ENCODE data around the gene BTBD3. TPM values are rescaled to one million over a fixed set of nuclear protein-coding genes. Genes with fewer than 3 reads are reported as not detected.

The BTBD3 gene
- polyA plus RNA-seq (2012; ENCODE audit: insufficient read depth, insufficient read length, low read depth) = 32.3 TPM

GRCh38 chr20:11917663-11918062 is at the start of gene BTBD3:
TSS of gene BTBD3 (plus strand) at chr20:11917893. CDS start at chr20:11918276, 383 bp downstream.
- Histone ChIP-seq H3K9me3 (no peaks in the 10 kb centered on the region), H3K4me3 (ENCODE audit: low read depth, low read length) (no peak within 1 kb of the TSS), H3K27me3 (no peaks in the 10 kb centered on the region), H3K4me1 (no peaks in the 10 kb centered on the region), H3K36me3 (no peaks in the 10 kb centered on the region)
- DNase-seq = peak; percentile 35
- TF ChIP-seq, protein P1, sequence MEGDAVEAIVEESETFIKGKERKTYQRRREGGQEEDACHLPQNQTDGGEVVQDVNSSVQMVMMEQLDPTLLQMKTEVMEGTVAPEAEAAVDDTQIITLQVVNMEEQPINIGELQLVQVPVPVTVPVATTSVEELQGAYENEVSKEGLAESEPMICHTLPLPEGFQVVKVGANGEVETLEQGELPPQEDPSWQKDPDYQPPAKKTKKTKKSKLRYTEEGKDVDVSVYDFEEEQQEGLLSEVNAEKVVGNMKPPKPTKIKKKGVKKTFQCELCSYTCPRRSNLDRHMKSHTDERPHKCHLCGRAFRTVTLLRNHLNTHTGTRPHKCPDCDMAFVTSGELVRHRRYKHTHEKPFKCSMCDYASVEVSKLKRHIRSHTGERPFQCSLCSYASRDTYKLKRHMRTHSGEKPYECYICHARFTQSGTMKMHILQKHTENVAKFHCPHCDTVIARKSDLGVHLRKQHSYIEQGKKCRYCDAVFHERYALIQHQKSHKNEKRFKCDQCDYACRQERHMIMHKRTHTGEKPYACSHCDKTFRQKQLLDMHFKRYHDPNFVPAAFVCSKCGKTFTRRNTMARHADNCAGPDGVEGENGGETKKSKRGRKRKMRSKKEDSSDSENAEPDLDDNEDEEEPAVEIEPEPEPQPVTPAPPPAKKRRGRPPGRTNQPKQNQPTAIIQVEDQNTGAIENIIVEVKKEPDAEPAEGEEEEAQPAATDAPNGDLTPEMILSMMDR (IDR thresholded peaks at IDR 0.05; ENCODE audit: low read depth, low read length) = no peak

DNA sequence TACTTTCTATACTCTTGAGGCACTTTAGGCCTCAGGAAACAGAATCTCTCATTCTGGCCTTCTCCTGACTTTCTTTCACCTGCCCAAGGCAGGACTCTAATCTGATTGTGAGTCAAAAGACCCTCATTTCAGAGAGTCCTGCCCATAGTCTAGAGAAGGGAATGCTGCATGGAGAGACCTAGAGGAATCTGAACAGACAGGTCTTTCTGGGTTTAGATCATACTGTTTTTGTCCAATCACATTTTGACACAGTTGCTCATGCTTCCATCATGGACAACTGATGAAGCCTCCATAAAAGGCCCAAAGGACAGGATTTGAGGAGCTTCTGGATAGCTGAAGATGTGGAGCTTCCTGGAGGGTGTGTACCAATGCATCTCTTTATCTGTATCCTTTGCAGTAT is 48.1 kb upstream of the BTBD3 start:
- Histone ChIP-seq H3K36me3 (no peaks in the 10 kb centered on the region), H3K4me3 (ENCODE audit: low read depth, low read length) (no peak overlapping the region), H3K27me3 (no peaks in the 10 kb centered on the region), H3K4me1 (no peaks in the 10 kb centered on the region), H3K9me3 (no peaks in the 10 kb centered on the region)
- no peak for DNase-seq
- TF ChIP-seq, protein P1 (IDR thresholded peaks at IDR 0.05; ENCODE audit: low read depth, low read length) = no peak

DNA sequence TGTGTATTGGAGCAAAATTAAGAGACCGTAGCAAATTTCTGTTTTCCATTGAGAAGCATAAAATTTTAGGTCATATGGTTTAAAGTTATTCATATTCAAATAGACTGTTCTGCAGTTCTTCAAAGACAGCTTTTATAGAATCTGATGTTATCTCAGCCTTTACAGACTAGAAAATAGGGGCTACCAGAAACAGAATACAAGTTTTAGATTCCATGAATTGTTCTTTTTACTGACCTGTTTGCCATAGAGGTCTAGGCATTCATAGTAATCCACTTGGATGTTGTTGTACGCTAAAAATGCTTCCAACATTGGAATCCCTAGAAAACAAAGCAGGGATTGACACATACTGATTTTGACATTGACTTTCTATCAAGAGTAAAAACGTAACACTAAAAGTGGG is 47.3 kb upstream of the BTBD3 start:
- TF ChIP-seq, protein P1 (IDR thresholded peaks at IDR 0.05; ENCODE audit: low read depth, low read length) = no peak
- Histone ChIP-seq H3K4me1 (no peaks in the 10 kb centered on the region), H3K9me3 (no peaks in the 10 kb centered on the region), H3K4me3 (ENCODE audit: low read depth, low read length) (no peak overlapping the region), H3K27me3 (no peaks in the 10 kb centered on the region), H3K36me3 (no peaks in the 10 kb centered on the region)
- DNase-seq = no peak

DNA sequence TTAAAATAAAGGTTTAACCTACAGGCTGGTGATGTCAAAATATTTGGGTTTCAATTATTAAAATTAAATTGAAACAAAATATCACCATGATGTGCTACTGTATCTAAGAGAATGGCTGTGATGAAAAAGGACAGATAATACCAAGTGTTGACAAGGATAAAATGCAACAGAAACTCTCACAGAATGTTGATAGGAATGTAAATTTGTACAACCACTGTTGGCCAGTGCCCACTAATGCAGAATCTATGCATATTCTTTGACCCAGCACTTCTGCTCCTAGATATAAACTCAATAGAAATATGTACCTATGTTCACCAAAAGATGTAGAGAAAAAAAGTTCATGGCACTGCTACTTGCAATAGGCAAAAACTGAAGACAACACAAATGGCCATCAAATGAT is 41.1 kb upstream of the BTBD3 start:
- no peak for DNase-seq
- H3K4me3 ChIP-seq (ENCODE audit: low read depth, low read length) = no peak overlapping the region
- no peaks in the 10 kb centered on the region for H3K27me3 ChIP-seq
- no peaks in the 10 kb centered on the region for H3K9me3 ChIP-seq
- no peaks in the 10 kb centered on the region for H3K36me3 ChIP-seq
- no peaks in the 10 kb centered on the region for H3K4me1 ChIP-seq
- TF ChIP-seq, protein P1 (IDR thresholded peaks at IDR 0.05; ENCODE audit: low read depth, low read length) = no peak

DNA sequence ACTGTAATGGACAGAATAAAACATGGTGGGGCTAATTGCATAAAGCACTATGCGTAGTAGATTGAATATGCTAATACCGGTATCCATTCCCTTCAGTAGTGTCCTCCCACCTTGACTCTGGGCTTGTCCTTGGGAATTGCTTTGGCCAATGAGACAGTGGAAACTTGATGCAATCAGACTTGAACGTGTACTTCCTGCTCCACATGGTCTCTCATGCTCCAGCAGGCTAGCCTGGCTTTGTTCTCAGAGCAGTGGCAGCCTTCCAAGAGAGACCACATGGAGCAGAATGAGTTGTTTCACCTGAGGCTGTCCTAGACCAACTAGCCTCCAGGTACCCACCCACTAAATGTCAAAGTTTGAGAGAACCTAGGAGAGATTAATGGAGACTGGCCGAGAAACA is 37.0 kb upstream of the BTBD3 start:
- Histone ChIP-seq H3K4me3 (ENCODE audit: low read depth, low read length) (no peak overlapping the region), H3K27me3 (no peaks in the 10 kb centered on the region), H3K4me1 (no peaks in the 10 kb centered on the region), H3K36me3 (no peaks in the 10 kb centered on the region), H3K9me3 (no peaks in the 10 kb centered on the region)
- DNase-seq = no peak
- TF ChIP-seq, protein P1 (IDR thresholded peaks at IDR 0.05; ENCODE audit: low read depth, low read length) = no peak

GRCh38 chr20:11881449-11881848 is 36.2 kb upstream of the BTBD3 start:
- Histone ChIP-seq H3K27me3 (no peaks in the 10 kb centered on the region), H3K9me3 (no peaks in the 10 kb centered on the region), H3K4me3 (ENCODE audit: low read depth, low read length) (no peak overlapping the region), H3K4me1 (no peaks in the 10 kb centered on the region), H3K36me3 (no peaks in the 10 kb centered on the region)
- no peak for DNase-seq
- TF ChIP-seq, protein P1 (IDR thresholded peaks at IDR 0.05; ENCODE audit: low read depth, low read length) = no peak

All from BE2C (cell line).